HL-60 (cell line): ENCODE results near the gene PANX2.

Source experiments
- CTCF ChIP-seq: IDR thresholded peaks from one replicate; pipeline ENCODE4 v1.5.1; 2011; ENCODE audit warnings: low read length, control low read depth, inconsistent platforms; ENCODE audit not compliant: insufficient read depth
- GABPA ChIP-seq: IDR thresholded peaks from 2 replicates; pipeline ENCODE4 v1.6.1; 2012; ENCODE audit warnings: low read depth
- POLR2AphosphoS5 ChIP-seq: IDR thresholded peaks from 2 replicates; pipeline ENCODE4 v1.6.1; 2012; ENCODE audit warnings: low read depth
- SPI1 ChIP-seq: IDR thresholded peaks from 2 replicates; pipeline ENCODE4 v1.6.1; 2012; ENCODE audit warnings: low read depth, mild to moderate bottlenecking, borderline replicate concordance
- TF ChIP-seq, protein P1 (sequence below): IDR thresholded peaks from 2 replicates; pipeline ENCODE4 v1.6.1; 2012; ENCODE audit warnings: low read depth; ENCODE audit not compliant: insufficient replicate concordance

- no peak for TF ChIP-seq CTCF
- TF ChIP-seq POLR2AphosphoS5: no peak
- TF ChIP-seq, protein P1, sequence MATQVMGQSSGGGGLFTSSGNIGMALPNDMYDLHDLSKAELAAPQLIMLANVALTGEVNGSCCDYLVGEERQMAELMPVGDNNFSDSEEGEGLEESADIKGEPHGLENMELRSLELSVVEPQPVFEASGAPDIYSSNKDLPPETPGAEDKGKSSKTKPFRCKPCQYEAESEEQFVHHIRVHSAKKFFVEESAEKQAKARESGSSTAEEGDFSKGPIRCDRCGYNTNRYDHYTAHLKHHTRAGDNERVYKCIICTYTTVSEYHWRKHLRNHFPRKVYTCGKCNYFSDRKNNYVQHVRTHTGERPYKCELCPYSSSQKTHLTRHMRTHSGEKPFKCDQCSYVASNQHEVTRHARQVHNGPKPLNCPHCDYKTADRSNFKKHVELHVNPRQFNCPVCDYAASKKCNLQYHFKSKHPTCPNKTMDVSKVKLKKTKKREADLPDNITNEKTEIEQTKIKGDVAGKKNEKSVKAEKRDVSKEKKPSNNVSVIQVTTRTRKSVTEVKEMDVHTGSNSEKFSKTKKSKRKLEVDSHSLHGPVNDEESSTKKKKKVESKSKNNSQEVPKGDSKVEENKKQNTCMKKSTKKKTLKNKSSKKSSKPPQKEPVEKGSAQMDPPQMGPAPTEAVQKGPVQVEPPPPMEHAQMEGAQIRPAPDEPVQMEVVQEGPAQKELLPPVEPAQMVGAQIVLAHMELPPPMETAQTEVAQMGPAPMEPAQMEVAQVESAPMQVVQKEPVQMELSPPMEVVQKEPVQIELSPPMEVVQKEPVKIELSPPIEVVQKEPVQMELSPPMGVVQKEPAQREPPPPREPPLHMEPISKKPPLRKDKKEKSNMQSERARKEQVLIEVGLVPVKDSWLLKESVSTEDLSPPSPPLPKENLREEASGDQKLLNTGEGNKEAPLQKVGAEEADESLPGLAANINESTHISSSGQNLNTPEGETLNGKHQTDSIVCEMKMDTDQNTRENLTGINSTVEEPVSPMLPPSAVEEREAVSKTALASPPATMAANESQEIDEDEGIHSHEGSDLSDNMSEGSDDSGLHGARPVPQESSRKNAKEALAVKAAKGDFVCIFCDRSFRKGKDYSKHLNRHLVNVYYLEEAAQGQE: no peak
- no peak for TF ChIP-seq SPI1
- TF ChIP-seq GABPA: no peak
Measured at GRCh38 chr22:50153756-50154140, 16.8 kb upstream of the PANX2 start.
